Dedifferentiated amniotic fluid mesenchymal stem cell (primary cell): ENCODE measurements around the gene PELI3.

Experiments
- DNase-seq: peaks from one replicate; pipeline ENCODE4 v3.0.0-alpha.2; 2016; ENCODE audit errors: extremely low spot score

PELI3 gene

DNA sequence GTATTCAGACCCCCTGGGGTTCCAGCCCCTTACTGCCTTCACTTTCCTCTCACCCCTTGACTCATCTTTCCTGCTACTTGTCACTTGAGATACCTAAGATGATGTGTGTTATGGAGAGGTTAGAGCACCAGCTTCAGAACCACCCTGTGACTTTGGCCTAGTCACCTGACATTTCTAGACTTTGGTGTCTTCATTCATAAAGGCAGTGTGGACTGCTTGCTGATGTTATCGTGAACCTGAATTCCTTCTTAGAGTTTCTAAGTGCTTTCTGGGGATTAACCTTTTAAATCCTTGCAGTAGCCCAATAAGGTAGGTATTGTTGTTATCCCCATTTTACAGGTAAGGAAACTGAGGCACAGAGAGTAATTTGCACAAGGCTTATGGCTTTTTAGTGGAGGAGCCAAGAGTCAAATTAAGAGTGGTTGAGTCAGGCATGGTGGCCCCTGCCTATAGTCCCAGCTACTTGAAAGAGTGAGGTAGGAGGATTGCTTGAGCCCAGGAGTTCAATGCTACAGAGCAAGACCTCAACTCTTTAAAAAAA lies 38.6 kb downstream of the PELI3 start:
- DNase-seq: no peak

DNA sequence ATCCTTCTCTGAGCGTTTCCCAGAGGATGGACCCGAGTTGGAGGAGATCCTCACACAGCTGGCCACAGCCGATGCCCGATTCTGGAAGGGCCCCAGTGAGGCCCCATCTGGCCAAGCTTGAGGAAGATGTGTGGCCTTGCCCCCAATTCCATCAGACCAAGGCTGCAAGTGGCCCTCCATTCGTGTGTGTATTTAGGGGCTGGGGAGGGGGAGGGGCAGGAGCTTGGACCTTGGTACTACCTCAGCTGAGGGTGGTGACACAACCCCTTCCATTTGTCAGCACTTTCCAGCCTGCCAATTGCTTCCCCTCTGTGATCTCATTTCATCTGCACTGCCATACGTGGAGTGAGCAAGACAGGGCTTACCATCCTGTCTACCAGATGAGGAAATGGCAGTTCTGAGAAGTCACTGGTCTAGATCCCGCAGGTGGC lies 42.4 kb downstream of the PELI3 start:
- no peak for DNase-seq

DNA sequence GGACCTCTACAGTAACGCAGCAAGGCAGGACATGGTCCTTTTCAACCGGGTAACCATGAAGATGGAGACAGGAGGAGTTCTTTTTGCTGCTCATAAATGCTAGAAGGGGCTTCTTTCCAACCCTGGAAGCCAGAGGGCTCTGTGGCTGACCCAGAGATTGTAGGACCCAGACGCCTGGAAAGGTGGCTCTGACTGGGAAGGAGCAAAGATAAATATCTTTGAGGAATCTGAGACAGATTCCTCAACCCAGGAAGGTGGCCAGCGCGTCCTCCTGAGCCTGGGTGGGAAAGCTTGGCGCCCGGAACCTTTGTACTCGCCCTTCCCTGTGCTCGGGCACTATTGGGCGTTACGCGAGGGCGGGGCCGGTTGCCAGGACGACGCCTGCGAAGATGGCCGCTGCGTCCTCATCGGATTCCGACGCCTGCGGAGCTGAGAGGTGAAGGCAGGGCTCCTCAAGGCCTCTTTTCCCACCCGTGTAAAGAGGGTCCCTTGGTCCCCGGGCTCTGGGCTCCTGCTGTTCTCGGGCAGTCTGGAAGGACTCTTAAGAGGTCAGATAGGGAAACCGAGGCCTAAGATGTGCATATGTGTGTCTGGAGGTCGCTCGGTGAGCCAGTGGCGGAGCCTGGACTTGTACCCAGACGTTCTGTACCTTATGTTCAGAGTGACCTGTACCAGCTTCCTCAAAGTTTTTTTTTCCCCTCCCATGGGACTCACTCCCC lies 43.7 kb downstream of the PELI3 start, which contains the start of gene BBS1:
TSS of gene BBS1 (plus strand) at position 365 of the 719 bp plus-strand sequence. CDS start at position 390, 25 bp downstream.
- peak; percentile 79 for DNase-seq

DNA sequence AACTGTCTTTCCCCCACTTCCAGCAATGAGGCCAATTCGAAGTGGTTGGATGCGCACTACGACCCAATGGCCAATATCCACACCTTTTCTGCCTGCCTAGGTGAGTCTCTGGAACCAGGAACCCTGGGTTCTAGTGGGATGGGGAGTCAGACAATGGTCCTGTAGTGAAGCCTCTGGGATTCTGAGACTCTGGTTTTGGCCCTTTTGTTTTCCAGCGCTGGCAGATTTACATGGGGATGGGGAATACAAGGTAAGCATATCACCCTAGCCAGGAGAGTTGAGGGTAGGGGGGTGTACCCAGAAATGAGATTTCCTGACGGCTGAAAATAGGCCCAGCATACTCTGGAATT lies 44.3 kb downstream of the PELI3 start:
- DNase-seq: no peak

DNA sequence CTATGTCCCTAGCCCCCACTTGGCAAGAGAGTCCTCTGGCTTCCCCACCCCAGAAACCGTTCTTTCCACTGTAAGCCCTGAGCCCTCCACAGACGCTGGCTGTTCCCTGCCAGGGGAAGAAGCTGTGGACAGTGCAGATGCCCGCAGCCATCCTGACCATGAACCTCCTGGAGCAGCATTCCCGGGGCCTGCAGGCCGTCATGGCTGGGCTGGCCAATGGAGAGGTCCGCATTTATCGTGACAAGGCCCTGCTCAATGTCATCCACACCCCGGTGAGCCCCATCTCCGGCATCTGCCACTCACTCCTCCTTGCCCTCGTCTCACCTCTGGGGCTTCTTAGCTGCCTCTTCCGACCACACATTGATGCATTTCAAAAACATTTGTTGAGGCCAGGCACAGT lies 56.9 kb downstream of the PELI3 start:
- DNase-seq: no peak

DNA sequence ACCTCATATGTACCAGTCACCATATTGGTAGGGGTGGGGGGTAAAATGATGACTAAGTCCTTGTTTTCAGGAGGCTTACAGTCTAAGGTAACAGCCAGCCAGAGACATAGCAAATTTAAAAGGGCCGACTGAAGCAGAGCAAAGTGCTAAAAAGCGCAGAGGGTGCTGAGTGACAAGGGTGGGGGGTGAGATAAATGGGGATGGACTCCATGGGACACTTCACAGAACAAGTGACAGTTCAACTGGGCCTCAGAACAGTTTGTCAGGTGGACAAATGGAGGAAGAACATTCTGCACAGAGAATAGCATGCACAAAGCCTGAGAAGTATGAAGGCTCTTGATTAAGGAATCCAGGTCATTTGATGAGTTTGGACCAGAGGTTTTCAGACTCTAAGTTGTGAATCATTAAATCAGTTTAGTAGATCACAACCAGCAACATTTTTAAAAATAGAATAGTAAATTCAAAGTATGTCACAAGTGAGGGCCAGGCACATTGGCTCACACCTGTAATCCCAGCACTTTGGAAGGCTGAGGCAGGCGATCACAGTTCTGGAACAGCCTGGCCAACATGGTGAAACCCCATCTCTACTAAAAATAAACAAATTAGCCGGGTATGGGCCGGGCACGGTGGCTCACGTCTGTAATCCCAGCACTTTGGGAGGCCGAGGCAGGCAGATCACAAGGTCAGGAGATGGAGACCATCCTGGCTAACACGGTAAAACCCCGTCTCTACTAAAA lies 57.8 kb downstream of the PELI3 start:
- DNase-seq: no peak
